ENCODE measurements around the gene ASIC1. TPM values are rescaled to one million over a fixed set of nuclear protein-coding genes. Genes with fewer than 3 reads are reported as not detected.
"Not testable (repeated sequence)": the region's sequence is repeated elsewhere in the genome, so short reads cannot be mapped to it uniquely, and the experiment has no call there.

ASIC1 gene
- polyA plus RNA-seq, 3 donors from 2014 or later = not detected

DNA sequence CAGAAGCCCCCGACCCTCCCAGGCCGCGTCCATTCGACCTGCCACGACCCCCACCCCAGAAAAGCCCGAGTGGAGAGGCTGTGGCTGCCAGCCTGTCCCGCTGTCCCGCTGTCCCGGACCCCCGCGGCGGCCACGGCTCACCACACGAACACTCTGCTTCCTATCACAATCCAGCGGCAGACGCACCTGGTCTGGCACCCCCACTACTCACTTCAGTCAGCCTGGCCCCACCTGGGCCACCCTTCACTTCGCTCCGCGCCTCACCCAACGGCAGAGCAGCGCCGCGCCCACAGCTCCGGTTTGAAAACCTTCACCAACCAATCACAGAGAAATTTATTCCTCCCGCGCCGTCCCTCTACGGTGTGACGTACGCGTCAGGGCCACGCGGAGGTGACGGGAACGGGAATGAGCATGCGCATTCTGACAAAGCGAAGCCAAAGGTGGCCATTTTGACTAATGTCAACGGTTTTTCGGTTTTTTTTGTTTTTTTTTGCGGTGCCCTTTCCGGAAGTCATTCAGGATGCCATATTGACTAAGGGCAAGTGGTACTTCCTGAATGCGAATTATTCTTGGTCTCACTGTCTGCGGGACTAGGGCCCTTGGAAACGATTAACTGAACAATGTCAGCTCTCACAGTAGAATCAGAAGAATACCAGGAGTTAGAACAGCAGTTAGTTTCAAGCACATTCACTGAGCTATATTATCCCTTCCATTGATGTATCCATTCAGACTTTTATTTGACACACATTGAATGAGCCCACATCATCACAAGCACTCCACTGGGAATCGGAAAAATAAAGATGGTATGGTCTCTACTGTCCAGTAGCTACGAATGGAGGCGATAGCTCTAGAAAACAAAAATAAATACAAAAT, 32.0 kb upstream of the ASIC1 start, which contains the start of gene RACGAP1:
Gene RACGAP1 (minus strand): TSS at position 308 of the 873 bp plus-strand sequence. CDS start 8,779 bp downstream, outside the sequence.
- H3K4me1 Mint-ChIP-seq = peaks cover 17 to 21% of the 10 kb centered on the region in 2 donors
- H3K27me3 Mint-ChIP-seq (ENCODE audit: low read depth in 3 of 3) = peaks cover 5 to 8% (median 6%) of the 10 kb centered on the region in 3 donors
- peak within 1 kb of the TSS; percentile 92 to 99 (median 94) for H3K27ac Mint-ChIP-seq
- H3K4me3 Mint-ChIP-seq = peak within 1 kb of the TSS; percentile 95 to 100 (median 99)
- DNase-seq = peak; percentile 97 to 98 (median 98)
- no peaks in the 10 kb centered on the region for H3K9me3 Mint-ChIP-seq
- no peaks in the 10 kb centered on the region for H3K36me3 Mint-ChIP-seq

DNA sequence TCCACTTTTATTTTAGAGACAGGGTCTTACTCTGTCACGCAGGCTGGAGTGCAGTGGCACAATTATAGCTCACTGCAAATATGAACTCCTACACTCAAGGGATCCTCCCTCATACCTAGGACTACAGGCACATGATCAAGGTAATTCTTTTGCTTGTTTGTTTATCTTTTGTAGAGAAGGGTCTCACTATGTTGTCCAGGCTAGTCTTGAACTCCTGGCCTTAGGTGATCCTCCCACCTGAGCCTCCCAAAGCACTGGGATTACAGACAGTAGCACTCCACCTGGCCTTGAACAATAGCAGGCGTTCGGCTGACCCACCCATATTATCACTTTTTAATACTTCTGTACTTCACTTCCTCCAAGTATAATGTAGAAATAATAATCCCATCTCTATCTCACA, 30.7 kb upstream of the ASIC1 start:
- peaks cover 17 to 21% of the 10 kb centered on the region in 2 donors for H3K4me1 Mint-ChIP-seq
- peak overlapping the region in 1 of 6 donors; percentile 59 for H3K27ac Mint-ChIP-seq
- no peak overlapping the region for H3K4me3 Mint-ChIP-seq
- H3K9me3 Mint-ChIP-seq = no peaks in the 10 kb centered on the region
- peaks cover 5 to 8% (median 8%) of the 10 kb centered on the region in 3 donors for H3K27me3 Mint-ChIP-seq (ENCODE audit: low read depth in 3 of 3)
- no peak for DNase-seq
- no peaks in the 10 kb centered on the region for H3K36me3 Mint-ChIP-seq

DNA sequence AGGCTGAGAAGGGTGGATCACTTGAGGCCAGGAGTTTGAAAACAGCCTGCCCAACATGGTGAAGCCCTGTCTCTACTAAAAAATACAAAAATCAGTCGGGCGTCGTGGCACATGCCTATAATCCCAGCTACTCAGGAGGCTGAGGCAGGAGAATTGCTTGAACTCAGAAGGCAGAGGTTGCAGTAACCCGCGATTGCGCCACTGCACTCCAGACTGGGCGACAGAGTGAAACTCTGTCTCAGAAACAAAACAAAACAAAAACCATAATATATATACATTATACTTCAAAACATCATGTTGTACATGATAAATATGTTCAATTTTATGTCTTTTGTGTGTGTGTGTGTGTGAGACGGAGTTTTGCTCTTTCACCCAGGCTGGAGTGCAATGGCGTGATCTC, 26.9 kb upstream of the ASIC1 start:
- not testable (repeated sequence) for DNase-seq, H3K4me1 Mint-ChIP-seq, H3K9me3 Mint-ChIP-seq, H3K36me3 Mint-ChIP-seq, H3K4me3 Mint-ChIP-seq, H3K27ac Mint-ChIP-seq
- peaks cover 3 to 15% (median 4%) of the 10 kb centered on the region in 3 donors for H3K27me3 Mint-ChIP-seq (ENCODE audit: low read depth in 3 of 3)

DNA sequence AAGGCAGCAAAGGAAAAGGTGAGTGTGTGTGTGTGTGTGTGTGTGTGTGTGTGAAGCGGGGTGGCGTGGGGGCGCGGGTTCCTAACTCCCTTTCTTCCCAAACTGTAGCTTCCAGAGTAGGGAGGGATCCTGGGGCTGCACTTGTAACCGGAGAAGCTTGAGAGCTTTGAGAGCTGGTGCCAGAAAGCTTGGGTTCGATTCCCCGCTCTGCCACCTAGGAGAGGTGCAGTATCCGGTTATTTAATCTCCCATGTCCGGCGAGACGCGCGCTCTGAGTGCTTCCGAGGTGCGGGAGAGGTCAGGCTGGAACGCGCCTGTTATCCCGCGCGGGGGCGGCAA, 24.9 kb upstream of the ASIC1 start:
- no peak for DNase-seq
- no peaks in the 10 kb centered on the region for H3K36me3 Mint-ChIP-seq
- peaks cover 2 to 18% (median 14%) of the 10 kb centered on the region in 3 donors for H3K27me3 Mint-ChIP-seq (ENCODE audit: low read depth in 3 of 3)
- no peaks in the 10 kb centered on the region for H3K4me1 Mint-ChIP-seq
- no peak overlapping the region for H3K4me3 Mint-ChIP-seq
- peaks cover 0 to 2% (median 0%) of the 10 kb centered on the region in 6 donors for H3K9me3 Mint-ChIP-seq
- no peak overlapping the region for H3K27ac Mint-ChIP-seq

DNA sequence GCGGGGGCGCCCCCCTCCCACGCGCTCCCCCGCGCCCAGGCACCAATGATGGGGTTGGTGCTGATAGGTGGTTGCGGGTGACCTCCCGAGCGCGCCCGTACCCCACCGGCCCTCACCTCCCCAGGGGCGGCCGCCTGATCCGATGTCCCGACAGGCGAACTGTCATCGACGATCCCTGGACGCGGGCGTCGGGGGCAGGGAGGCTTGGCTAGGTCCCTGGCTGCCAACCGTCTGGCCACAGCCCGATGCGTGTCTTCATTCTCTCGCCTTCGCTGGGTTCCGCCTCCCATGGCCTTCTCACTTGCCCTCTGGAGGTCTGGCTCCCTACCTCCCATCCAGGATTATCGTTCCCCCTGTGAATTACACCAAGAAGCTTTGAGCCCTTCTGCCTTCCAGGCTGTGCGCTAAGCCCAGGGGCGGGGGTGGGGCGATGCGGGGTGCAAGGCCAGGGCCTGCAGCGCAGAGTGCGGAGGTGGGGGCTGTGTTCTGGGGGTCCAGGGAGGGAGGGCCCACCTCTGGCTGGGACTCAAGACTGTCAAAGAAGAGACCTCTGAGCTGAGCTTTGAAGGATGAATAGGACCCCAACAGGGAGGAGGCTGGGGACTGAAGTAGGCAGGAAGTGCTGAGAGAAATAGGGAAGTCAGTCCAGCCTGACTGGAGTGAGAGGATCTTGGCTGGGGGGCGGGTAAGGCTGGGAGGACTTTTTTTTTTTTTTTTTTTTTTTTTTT, 24.4 kb upstream of the ASIC1 start:
- no peaks in the 10 kb centered on the region for H3K36me3 Mint-ChIP-seq
- H3K4me1 Mint-ChIP-seq = no peaks in the 10 kb centered on the region
- no peak for DNase-seq
- H3K27ac Mint-ChIP-seq = no peak overlapping the region
- H3K4me3 Mint-ChIP-seq = peak overlapping the region in 1 of 5 donors; percentile 33
- peaks cover 2 to 18% (median 14%) of the 10 kb centered on the region in 3 donors for H3K27me3 Mint-ChIP-seq (ENCODE audit: low read depth in 3 of 3)
- H3K9me3 Mint-ChIP-seq = peaks cover 0 to 2% (median 0%) of the 10 kb centered on the region in 6 donors

DNA sequence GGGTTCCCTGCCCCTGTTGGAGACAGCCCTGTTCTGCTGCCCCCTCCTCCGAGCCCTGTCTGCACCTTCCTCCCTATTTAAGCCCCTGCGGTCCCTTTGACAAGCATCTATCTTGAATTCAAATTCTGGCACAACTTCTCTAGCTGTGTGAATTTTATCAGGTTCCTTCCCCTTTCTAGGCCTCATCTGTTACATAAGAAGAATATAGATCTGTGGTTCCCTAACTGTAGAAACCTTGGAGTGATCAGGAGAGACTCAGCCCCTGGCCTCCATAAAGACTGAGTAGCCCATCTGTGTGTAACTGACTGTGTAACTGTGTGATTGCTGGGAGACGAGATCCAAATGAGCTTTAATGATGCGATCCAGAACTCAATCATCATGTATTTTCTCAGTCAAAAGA, 19.1 kb upstream of the ASIC1 start:
- Mint-ChIP-seq H3K9me3 (peaks cover 0 to 2% (median 0%) of the 10 kb centered on the region in 6 donors), H3K36me3 (no peaks in the 10 kb centered on the region), H3K4me1 (no peaks in the 10 kb centered on the region), H3K4me3 (no peak overlapping the region), H3K27ac (no peak overlapping the region), H3K27me3 (ENCODE audit: low read depth in 3 of 3) (peaks cover 2 to 13% (median 8%) of the 10 kb centered on the region in 3 donors)
- no peak for DNase-seq

DNA sequence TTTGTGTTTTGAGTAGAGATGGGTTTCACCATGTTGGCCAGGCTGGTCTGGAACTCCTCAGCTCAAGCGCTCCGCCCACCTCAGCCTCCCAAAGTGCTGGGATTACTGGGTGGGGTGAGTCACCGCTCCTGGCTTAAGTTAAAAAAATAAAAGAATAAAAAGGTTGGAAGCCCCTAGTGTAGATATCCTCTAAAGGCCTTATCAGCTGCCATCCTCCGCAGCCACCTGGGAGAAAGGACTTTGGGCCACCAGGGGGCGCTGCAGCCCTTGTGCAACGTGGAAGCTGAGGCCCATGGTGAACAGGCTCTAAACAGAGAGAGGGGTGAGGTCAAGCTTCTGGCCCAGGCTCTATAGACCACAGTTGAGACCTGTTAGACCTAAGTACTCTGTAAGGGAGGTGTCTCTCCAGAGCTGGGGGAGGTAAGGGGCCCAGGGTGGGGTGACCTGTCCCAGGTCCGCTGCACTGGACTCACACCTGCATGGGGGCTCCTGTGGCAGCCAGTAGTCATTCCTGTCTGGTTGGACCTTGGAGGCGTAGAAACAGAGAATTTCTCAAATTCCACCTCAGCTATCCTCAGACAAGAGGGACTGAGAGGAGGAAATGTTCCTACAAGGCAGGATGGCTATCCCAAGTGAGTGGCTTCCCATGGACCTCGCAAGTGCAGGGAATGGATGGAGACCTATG, 18.1 kb upstream of the ASIC1 start:
- H3K4me3 Mint-ChIP-seq = no peak overlapping the region
- DNase-seq = peak; percentile 48 to 61 (median 50)
- peaks cover 0 to 2% (median 0%) of the 10 kb centered on the region in 6 donors for H3K9me3 Mint-ChIP-seq
- no peaks in the 10 kb centered on the region for H3K4me1 Mint-ChIP-seq
- peaks cover 2 to 13% (median 8%) of the 10 kb centered on the region in 3 donors for H3K27me3 Mint-ChIP-seq (ENCODE audit: low read depth in 3 of 3)
- no peak overlapping the region for H3K27ac Mint-ChIP-seq
- no peaks in the 10 kb centered on the region for H3K36me3 Mint-ChIP-seq

DNA sequence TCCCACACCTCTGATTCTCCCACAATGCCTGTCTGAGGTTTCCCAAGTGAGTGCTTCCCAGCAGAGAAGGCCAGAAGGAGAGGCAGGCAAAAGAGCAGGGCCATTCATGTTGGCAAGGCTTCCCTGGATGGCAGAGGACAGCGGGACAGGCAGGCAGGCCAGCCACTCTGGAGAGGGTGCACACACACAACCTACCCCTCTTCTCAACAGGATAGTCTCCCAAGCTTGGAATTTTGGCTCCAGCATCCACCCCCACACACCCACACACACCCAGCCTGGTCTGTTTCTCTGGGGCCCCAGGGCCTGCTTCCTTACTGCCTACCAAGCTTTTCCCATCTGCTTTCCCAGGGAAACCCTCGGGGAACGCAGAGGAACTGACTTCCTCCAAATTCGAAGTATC, 16.7 kb upstream of the ASIC1 start:
- no peak for DNase-seq
- H3K27me3 Mint-ChIP-seq (ENCODE audit: low read depth in 3 of 3) = peaks cover 0 to 13% (median 9%) of the 10 kb centered on the region in 3 donors
- peaks cover 0 to 2% (median 0%) of the 10 kb centered on the region in 6 donors for H3K9me3 Mint-ChIP-seq
- no peak overlapping the region for H3K27ac Mint-ChIP-seq
- no peaks in the 10 kb centered on the region for H3K4me1 Mint-ChIP-seq
- H3K36me3 Mint-ChIP-seq = no peaks in the 10 kb centered on the region
- no peak overlapping the region for H3K4me3 Mint-ChIP-seq

DNA sequence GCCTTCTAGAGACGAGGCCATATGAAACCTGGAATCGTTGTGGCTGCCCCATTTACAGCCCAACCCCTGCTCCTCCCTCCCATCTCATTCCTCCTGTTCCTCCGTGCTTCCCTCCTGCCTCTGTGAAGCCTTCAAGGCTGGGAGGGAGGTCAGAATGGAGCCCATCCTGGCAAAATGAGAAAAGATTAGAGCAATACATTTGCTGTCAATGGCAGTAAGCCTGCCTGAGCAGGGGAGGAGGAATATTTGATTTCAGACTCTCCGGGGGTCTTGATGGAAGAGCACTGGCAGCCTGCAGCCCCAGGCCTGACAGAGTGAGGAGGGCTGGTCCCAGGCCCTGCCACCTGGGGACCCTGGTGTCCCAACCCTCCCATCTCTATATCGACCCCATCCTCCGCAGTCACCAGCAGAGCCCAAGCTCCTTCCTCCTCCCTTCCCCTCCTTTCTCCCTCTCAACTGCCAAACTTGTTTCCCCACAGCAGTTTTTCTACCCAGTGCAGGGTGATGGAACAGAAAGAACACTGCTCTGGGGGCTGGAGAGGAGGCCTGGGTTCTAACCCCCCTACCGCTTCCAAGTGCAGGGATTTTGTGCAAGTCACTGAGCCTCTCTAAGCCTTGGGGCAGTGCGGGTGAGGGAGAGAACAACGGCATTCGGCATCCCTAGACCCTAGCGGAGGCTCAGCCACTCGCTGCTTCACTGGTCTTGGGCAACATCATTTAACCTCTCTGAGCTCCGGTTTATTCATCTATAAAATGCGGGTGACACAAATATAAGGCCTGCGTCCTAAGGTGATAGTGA, 16.1 kb upstream of the ASIC1 start:
- no peak overlapping the region for H3K27ac Mint-ChIP-seq
- no peak for DNase-seq
- peaks cover 0 to 2% (median 0%) of the 10 kb centered on the region in 6 donors for H3K9me3 Mint-ChIP-seq
- no peaks in the 10 kb centered on the region for H3K36me3 Mint-ChIP-seq
- peaks cover 0 to 8% (median 8%) of the 10 kb centered on the region in 3 donors for H3K27me3 Mint-ChIP-seq (ENCODE audit: low read depth in 3 of 3)
- no peak overlapping the region for H3K4me3 Mint-ChIP-seq
- H3K4me1 Mint-ChIP-seq = no peaks in the 10 kb centered on the region

DNA sequence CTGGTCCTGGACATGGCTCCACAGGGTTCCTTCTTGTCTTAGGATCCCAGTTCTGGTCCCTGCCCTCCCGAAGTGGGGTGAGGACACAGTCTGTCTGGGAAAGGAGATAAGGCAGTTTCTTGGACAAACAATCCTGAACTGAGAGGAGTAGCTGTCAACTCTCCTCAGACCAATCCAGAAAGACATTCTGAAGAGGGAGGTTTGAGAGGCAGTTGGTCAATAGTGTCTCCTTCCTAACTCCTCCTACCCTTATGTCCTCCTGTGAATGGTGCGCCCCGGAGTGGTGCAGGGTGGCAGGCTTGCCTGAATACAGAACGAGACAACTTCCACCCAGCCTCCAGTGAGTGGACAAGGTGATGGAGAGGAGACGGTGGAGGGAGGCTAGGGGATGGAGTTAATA, 15.4 kb upstream of the ASIC1 start:
- no peak overlapping the region for H3K27ac Mint-ChIP-seq
- peaks cover 0 to 6% (median 4%) of the 10 kb centered on the region in 3 donors for H3K27me3 Mint-ChIP-seq (ENCODE audit: low read depth in 3 of 3)
- H3K9me3 Mint-ChIP-seq = no peaks in the 10 kb centered on the region
- no peaks in the 10 kb centered on the region for H3K4me1 Mint-ChIP-seq
- DNase-seq = no peak
- no peaks in the 10 kb centered on the region for H3K36me3 Mint-ChIP-seq
- H3K4me3 Mint-ChIP-seq = no peak overlapping the region

DNA sequence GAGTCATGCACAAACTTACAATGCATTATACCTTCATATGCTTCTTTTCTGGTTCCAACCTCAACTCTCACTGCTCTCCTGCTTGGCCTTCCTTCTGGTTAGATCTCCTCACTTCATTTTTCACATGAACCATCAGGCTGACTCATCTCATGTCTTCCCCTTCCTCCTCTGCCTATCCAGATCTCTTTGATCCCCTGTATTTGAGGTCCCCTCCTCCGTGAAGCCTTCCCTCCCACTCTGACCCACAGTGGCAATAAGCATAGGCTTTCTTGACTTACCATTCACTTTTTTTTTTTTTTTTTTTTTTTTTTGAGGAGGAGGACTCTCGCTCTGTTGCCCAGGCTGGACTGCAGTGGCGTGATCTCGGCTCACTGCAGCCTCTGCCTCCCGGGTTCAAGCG, 14.7 kb upstream of the ASIC1 start:
- H3K36me3 Mint-ChIP-seq = no peaks in the 10 kb centered on the region
- no peaks in the 10 kb centered on the region for H3K4me1 Mint-ChIP-seq
- no peak for DNase-seq
- H3K9me3 Mint-ChIP-seq = no peaks in the 10 kb centered on the region
- H3K27ac Mint-ChIP-seq = no peak overlapping the region
- H3K4me3 Mint-ChIP-seq = no peak overlapping the region
- peaks cover 0 to 6% (median 4%) of the 10 kb centered on the region in 3 donors for H3K27me3 Mint-ChIP-seq (ENCODE audit: low read depth in 3 of 3)

DNA sequence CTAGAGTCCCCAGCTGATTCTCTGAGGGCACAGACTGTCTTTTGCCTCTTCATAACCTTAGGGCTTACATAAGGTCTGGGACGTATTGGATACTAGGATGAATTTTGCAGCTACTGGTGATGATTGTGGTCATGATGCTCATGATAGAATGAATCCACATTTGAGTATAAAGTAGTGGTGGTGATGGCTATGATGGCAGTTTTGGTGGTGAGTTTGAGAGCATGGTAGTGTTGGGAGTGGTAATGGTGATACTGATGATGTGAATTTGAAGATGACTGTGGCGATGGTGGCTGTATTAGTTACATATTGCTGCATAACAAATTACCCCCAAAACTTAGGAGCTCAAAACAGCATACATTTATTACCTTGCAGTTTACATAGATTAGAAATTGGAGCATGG, 14.1 kb upstream of the ASIC1 start:
- no peak for DNase-seq
- Mint-ChIP-seq H3K9me3 (no peaks in the 10 kb centered on the region), H3K36me3 (no peaks in the 10 kb centered on the region), H3K27ac (no peak overlapping the region), H3K4me3 (no peak overlapping the region), H3K4me1 (no peaks in the 10 kb centered on the region), H3K27me3 (ENCODE audit: low read depth in 3 of 3) (peaks cover 0 to 7% (median 4%) of the 10 kb centered on the region in 3 donors)

DNA sequence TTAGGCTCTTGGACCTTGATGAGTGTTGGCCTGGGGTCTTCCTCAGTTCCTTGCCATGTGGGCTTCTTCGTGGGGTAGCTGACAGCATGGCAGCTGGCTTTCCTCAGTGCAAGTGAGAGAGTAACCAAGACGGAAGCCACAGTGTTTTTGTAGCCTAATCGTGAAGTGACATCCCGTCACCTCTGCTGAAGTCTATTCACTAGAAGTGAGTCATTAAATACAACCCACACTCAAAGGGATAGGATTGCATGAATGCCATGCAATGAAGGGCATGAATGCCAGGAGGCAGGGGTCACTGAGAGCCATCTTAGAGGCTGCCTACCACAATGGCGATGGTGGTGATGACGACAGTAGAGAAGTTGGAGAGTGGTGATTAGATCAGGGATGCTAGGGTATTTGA, 13.5 kb upstream of the ASIC1 start:
- Mint-ChIP-seq H3K27ac (no peak overlapping the region), H3K9me3 (no peaks in the 10 kb centered on the region), H3K27me3 (ENCODE audit: low read depth in 3 of 3) (peaks cover 0 to 12% (median 4%) of the 10 kb centered on the region in 3 donors), H3K4me3 (no peak overlapping the region), H3K4me1 (no peaks in the 10 kb centered on the region), H3K36me3 (no peaks in the 10 kb centered on the region)
- no peak for DNase-seq
